ENCODE data around the gene DTD1. TPM values are rescaled to one million over a fixed set of nuclear protein-coding genes. Genes with fewer than 3 reads are reported as not detected.

DTD1 gene
- polyA plus RNA-seq, 6 donors from 2014 or later = 32.8 to 58.4 (median 39.3) TPM

GRCh38 chr20:18813483-18813882, 225.6 kb downstream of the DTD1 start, which contains the start of gene SCP2D1:
Gene SCP2D1 (plus strand): TSS chr20:18813783. CDS start chr20:18813816, 33 bp downstream.
- Mint-ChIP-seq H3K9me3 (peaks cover 0 to 2% (median 0%) of the 10 kb centered on the region in 7 donors), H3K36me3 (no peaks in the 10 kb centered on the region), H3K27ac (peak within 1 kb of the TSS in 1 of 6 donors; percentile 74), H3K4me1 (no peaks in the 10 kb centered on the region), H3K27me3 (peaks cover 9 to 23% (median 16%) of the 10 kb centered on the region in 3 donors), H3K4me3 (no peak within 1 kb of the TSS)
- no peak for ATAC-seq (ENCODE audit: low read depth in 2 of 2)
- DNase-seq = no peak

DNA sequence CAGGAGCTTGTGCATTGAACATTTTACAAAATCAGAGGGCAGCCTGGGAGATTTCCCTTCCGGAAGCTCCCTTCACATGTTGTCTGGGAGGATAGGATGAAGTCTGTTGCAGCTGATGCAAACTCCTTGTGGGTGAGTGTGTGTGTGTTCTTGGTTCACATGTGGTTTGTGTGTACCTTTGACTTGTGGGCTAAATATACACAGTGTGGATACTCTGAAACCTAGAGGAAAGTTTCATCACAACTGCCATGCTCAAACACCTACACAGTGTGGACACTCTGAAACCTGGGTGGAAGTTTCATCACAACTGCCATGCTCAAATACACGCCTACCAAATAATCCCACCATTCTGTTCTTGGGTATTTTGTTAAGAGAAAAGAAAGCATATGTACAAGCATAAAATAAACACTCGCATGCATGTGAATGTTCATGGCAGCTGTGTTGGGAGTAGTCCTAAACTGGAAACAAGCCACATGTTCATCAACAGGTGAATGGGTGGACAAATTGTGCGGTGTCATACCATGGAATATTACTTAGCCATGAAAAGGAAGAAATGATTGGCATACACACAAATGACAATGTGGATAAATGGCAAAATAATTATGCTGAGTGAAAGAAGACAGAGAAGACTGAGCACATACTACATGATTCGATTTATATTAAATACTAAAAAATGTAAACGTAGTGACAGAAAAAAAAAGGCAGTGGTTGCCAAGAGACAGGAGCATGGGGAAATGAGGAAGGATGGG, 227.5 kb downstream of the DTD1 start:
- H3K36me3 Mint-ChIP-seq = no peaks in the 10 kb centered on the region
- no peak overlapping the region for H3K4me3 Mint-ChIP-seq
- no peaks in the 10 kb centered on the region for H3K4me1 Mint-ChIP-seq
- peaks cover 13 to 26% (median 18%) of the 10 kb centered on the region in 3 donors for H3K27me3 Mint-ChIP-seq
- DNase-seq = no peak
- no peak for ATAC-seq (ENCODE audit: low read depth in 2 of 2)
- peak overlapping the region in 1 of 6 donors; percentile 23 for H3K27ac Mint-ChIP-seq
- H3K9me3 Mint-ChIP-seq = peaks cover 0 to 4% (median 0%) of the 10 kb centered on the region in 7 donors

Other genes with a start within 250 kb of the DTD1 start
- 1 to 10 TPM in 4 of 6 donors, under 1 TPM in 2; 0.65 to 1.7 (median 1.1) TPM for gene DZANK1, start 121.0 kb upstream of the DTD1 start, polyA plus RNA-seq (ENCODE audit: low read depth in 6 of 6)
- gene POLR3F, start 120.7 kb upstream of the DTD1 start, polyA plus RNA-seq (ENCODE audit: low read depth in 6 of 6) = 10 to 100 TPM in 2 of 6 donors, 1 to 10 TPM in 4; 6.1 to 15.2 (median 8.5) TPM
- gene RBBP9, start 90.8 kb upstream of the DTD1 start, polyA plus RNA-seq (ENCODE audit: low read depth in 6 of 6) = 10 to 100 TPM in 2 of 6 donors, 1 to 10 TPM in 4; 7.7 to 11.9 (median 10.0) TPM
- gene SEC23B, start 80.1 kb upstream of the DTD1 start, polyA plus RNA-seq (ENCODE audit: low read depth in 6 of 6) = 10 to 100 TPM; 32.5 to 55.5 (median 39.7) TPM
- 100 to 1,000 TPM; 188 to 245 (median 234) TPM for gene SMIM26, start 20.6 kb upstream of the DTD1 start, polyA plus RNA-seq (ENCODE audit: low read depth in 6 of 6)
- gene SCP2D1, start 225.7 kb downstream of the DTD1 start, polyA plus RNA-seq (ENCODE audit: low read depth in 6 of 6) = not detected